ENCODE measurements around the gene PEX26.
A peak's percentile ranks its signal among the peaks of the same experiment; 100 is the strongest.
"Not testable (repeated sequence)": the region's sequence is repeated elsewhere in the genome, so short reads cannot be mapped to it uniquely, and the experiment has no call there.

The PEX26 gene

DNA sequence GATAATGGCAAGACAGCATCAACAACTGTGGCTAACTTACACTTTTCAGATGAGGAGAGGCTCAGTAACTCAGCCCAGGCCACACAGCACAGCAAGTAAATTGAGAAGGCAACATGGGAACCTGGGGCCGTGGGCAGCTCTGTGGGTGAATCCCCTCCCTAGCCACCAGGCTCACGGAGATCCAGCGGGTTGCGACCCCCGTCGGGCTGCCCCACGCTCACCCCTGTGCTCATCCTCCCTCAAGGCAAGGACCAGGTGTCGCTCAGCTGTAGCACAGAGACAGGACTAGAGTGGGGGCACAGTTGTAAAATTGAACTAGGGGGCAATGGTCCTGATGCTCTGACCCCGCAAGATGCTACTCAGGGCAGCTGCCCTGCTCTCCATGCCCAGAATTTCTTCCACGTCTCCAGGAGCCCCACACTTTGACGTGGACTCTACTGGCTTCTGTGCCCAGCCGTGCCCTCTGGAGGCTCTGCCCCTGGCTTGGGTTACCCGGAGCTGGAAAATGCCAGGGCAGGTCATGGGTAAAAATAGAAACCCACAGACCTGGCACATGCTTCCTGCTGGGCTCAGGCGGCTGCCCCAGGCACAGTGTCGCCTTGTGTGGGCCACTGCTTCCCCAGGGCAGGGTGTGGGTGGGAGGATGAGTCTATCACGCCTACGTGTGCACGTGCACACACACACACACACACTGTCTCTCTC is 41.8 kb downstream of the PEX26 start:
- no peak for DNase-seq (ENCODE audit: low spot score)

DNA sequence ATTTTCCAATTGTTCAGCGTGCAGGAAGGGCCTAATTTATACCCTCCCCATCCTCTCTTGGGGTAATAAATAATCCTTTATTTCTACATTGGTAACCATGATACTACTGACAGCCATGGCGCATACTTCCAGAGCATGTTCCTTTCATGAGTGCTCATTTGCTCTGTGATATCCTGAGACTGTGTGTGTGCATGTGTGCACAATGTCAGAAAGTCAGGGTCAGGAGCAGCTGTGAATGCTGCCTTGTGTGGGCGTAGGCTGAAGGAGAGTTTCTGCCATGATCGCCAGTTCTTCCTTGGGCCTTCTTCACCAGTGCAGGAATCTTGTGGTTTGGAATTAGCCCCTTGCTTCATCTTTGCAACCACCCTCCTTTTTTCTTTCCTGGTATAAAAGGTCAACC is 43.1 kb downstream of the PEX26 start:
- DNase-seq (ENCODE audit: low spot score), result no peak

DNA sequence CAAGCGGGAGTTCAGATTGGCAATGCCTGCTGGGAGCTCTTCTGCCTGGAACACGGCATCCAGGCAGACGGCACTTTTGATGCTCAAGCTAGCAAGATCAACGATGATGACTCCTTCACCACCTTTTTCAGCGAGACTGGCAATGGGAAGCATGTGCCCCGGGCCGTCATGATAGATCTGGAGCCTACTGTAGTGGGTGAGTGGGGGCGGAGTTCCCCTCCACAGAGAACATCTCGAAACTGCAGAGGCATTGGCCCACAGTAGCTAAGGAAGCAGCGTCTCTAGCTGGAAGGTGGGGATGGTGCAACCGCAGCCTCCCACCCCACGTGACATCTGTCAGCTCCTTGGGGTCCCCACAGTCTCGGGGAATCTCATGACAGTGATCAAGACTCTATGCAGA is 43.7 kb downstream of the PEX26 start:
- DNase-seq (ENCODE audit: low spot score), result no peak

DNA sequence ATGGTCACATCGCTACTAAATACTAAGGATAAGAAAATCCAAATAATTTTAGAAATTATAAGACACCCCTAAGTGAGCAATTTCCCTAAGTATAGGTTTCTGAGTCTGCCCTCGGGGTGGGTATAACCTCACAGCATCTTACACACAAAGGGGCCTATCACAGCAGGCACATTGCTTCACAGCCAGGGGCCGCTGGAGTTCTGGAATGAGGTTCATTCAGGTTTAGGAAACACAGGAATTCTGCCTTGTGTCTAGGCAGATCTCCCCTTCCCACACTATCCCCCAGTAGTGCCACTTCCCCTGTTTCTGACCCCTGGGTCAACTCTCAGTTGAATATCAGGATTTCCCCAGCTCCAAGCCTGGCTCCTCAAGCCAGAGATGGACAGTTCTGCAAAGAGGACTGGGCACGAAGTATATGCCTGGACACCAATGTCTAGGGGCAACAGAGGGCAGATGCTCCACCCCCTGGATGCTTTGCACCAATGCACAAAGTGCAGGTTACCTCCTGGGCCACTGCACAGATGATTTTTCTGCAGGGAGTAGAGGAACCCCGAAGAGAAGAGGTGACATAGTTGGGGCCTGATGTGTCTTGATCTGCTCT is 44.3 kb downstream of the PEX26 start:
- DNase-seq (ENCODE audit: low spot score), result peak; percentile 37

DNA sequence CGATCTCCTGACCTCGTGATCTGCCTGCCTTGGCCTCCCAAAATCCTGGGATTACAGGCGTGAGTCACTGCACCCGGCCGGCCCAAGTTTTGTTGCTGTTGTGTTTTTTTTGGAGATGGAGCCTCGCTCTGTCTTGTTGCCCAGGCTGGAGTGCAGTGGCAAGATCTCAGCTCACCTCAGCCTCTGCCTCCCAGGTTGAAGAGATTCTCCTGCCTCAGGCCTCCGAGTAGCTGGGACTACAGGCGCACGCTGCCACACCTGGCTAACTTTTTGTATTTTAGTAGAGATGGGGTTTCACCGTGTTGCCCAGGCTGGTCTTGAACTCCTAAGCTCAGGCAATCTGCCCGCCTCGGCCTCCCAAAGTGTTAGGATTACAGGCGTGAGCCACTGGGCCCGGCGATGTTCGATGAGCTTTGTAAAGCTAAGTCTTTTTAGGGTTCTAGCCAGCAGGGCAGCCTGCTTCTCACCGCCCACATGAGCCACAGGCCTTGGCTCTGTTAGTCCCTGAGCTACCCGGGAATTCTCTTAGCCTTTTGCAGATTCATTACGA is 45.8 kb downstream of the PEX26 start:
- not testable (repeated sequence) for DNase-seq (ENCODE audit: low spot score)

DNA sequence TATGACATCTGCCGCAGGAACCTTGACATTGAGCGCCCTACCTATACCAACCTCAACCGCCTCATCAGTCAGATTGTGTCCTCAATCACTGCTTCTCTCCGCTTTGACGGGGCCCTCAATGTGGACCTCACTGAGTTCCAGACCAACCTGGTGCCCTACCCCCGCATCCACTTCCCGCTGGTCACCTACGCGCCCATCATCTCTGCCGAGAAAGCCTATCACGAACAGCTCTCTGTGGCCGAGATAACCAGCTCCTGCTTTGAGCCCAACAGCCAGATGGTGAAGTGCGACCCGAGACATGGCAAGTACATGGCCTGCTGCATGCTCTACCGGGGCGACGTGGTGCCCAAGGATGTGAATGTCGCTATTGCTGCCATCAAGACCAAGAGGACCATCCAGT is 48.8 kb downstream of the PEX26 start:
- DNase-seq (ENCODE audit: low spot score), result no peak

DNA sequence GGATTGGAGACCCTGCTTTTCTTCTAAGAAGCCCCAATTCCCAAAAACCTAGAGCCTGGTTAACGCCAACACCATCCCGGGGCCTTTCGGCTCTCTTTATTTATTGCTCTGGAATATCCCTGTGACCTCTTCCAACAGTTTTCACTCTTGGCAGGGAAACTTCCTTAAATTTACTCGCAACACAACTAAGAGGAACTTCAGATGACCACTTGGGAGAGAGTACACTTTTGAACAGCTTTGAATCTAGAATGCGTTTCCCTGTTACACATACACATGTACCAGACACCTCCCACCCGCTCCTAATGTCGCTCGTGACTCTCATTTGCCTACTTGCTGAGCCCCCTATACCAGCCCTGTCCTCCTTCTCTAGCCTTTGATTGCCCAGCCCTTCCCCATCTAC is 52.2 kb downstream of the PEX26 start:
- DNase-seq (ENCODE audit: low spot score), result no peak

DNA sequence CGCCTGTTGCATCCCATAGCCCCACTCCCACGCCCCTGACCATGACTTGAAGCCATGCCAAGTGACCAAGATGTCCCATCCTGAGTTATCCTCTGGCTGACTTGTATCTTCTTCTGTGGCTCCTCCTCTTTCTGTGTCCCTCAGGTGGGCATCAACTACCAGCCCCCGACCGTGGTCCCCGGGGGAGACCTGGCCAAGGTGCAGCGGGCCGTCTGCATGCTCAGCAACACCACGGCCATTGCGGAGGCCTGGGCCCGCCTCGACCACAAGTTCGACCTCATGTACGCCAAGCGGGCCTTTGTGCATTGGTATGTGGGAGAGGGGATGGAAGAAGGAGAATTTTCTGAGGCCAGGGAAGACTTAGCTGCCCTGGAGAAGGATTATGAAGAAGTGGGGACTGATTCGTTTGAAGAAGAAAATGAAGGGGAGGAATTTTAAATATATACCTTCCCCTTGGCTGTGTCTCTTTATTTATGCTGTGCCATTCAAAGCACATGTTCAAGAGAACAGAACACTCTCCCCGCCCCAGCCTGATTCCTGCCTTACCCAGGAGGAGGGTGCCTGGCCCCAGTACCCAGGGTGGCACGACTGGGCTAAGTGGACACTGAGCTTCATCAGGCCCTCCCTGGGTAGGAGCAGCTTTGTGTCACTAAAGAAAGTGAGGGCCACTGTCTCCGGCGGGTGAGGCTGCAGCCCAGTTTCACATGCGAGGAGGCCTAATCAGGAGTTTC is 53.1 kb downstream of the PEX26 start:
- DNase-seq (ENCODE audit: low spot score), result no peak

DNA sequence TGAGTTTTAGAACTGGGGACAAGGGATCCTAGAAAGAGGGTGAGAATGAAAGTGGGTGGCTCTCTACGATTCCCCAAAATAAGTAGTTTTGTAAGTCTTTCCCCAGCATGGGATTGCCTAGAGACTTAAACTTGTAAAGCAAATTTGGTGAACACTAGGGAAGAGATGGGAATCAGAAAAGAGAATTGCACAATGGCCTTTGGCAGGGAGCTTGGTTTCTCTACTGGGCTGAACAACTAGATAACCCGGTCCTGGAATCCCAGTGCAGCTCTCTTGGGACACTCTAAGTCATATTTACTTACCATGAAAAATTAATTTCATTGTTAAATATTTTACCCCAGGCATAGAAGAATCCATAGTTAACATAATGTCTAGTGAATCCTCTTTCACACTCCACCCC is 55.7 kb downstream of the PEX26 start:
- DNase-seq (ENCODE audit: low spot score), result no peak

DNA sequence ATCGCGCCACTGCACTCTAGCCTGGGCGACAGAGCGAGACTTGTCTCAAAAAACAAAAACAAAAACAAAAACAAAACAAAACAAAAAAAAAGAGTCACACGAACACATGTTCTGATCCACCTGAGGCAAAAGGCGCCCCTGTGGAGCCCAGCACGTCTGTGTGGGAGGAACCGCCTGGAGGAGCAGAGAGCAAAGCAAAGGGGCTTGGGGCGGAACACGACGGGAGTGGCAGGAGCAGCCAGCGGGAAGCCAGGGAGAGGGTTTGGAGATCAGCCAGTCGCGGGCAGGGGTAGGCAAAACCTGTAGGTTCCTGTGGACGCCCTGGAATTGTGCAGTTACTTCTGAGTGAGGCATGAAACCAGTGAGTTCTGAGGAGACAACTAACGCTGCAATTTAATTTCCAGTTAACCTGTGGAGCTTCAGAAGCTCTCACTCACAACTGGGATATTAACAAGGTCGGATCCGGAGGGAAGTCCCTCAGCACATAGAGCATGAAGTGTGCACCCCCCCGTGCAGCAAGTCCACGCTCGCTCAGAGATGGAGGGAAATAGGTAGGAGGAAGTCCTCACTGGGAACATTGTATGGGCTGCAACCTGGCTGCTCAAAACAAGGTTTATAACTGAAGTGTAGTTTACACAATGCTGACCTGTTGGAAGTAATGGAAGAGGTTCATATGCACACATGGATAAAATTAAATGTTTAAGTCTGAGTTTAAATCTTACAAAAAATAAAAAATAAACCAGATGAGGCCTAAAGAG is 59.0 kb downstream of the PEX26 start:
- DNase-seq (ENCODE audit: low spot score), result peak; percentile 41

DNA sequence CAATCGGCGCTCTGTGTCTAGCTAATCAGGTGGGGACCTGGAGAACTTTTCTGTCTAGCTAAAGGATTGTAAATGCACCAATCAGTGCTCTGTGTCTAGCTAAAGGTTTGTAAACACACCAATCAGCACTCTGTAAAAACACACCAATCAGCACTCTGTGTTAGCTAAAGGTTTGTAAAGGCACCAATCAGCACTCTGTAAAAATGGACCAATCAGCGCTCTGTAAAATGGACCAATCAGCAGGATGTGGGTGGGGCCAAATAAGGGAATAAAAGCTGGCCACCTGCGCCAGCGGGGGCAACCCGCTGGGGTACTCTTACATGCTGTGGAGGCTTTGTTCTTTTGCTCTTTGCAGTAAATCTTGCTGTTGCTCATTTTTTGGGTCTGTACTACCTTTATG is 63.2 kb downstream of the PEX26 start:
- not testable (repeated sequence) for DNase-seq (ENCODE audit: low spot score)

DNA sequence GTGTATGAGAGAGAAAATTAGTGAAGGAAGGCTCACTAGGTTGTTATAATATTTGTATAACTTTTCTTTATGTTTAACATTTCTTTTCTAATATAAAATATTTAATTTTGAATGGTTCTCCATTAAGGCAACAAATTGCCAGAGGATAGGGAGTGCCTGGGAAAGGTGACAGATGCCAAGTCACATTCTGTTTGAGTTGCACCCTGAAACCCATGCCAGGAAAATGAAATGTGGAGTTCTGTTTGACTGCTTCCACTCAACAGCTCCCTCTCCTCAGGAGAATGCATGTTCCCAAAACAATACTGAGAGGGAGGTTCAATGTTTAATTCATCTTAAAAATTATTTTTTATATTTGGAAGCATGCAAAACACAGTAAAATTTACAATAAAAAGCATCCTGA is 66.3 kb downstream of the PEX26 start:
- no peak for DNase-seq (ENCODE audit: low spot score)

DNA sequence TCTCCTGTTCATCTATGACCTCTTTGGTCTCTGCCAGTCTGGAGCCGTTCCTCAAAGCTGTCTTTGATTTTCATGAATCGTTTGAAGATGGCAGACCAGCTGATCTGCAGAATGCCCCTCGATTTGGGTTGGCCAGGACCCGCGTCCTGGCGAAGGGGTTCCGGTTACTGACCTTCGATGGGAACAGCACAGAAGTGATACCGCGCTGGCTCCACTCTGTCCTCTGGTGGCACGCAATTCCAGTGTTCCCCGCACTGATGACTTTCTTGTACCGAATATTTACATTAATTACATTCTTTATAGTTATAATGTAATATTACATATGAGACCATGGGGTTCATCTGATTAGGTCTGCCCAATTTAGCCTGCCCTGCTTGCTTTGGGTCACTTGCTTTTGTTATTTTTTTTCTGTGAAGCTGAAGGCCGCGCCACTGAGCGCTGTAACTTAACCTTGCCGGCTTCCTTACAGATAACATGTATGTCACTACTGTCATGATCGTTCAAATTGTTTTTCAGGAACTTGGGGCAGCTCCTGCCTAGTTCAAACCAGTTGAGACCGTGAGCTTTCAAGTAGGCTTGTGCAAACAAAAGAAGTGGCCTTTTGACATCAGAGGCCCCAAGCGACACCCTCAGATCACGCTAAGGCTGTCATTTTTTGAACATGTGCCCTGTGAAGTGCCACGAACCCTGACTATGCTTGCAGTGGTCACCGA is 68.0 kb downstream of the PEX26 start:
- no peak for DNase-seq (ENCODE audit: low spot score)

DNA sequence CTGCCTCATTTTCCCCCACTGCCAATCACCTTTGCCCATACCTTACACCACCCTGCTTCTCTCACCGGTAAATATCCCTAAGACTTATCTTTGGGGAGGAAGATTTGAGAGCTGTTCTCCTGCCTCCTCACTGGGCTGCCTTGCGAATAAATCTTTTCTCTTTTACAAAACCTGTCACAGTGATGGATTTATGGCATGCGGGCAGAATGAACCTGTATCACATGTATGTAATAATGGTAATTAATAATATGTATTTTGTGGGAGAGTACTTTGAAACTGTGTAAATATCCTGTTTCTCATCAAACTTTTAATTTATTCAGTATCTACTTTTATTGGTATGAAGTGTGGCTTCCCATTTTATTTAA is 68.6 kb downstream of the PEX26 start:
- no peak for DNase-seq (ENCODE audit: low spot score)

DNA sequence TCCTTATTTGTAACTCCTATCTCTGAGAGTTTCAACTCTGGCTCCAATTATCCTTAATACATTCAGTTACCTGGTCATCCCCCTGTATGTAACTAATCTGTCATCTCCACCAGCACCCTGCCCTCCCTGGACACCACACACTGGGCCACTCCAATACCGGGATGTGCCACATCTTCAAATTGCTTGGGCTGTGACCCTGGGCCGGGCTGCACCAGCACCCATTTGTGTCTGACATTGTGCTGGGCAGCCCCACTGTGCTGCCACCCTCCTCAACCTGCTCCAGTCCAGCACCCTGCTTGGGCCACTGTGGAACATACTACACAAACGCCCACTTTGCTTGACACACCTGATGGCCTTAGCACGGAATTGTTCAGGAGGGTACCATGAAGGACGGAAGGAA is 70.0 kb downstream of the PEX26 start:
- DNase-seq (ENCODE audit: low spot score), result no peak

DNA sequence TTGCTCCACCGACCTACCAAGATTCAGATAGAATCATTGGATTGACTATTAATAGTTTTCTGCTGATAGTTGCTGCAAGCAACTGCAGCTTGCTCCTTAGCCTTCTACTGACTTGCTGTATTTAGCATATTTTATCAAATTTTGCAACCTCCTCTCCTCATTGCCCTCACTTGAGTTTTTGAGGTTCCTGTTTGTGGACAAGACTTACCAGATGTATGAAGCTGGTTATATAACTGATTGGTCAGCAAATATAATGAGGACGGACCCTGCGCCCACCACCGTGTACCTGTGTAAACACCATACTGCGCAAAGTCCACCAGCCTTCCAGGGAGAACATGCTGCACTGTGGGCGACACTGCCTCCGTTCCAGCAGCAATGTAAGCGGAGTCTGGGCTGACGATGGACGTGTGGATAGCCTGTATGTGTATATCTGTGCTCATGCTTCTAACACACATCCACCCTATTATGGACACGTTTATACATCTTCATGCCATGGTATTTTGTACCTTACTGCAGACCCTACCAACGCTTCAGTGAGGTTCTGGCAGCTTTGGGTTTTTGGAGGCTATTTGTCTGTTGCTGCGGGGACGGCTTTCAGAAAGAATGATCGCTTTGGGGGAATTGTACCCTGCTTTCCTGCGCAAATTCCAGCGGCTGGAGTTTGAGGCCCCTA is 70.6 kb downstream of the PEX26 start:
- DNase-seq (ENCODE audit: low spot score), result no peak

DNA sequence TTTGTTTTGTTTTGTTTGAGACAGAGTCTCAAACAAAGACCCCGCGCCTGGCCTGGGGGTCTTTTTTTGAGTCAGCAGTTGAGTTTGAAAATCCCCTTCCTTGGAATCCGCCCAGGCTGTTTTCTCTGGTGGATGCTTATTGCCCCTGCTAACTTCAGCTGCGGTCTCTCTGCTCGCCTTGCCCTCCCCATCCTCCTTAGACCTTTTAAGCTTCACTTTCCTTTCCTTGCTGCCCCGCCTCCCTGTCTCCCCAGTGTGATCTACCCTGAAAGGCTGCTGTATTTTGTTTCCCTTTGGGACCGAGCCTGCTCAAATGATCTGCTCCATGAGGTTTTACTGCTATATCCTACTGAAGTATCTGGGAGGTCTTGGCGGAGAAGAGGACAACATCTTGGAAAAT is 74.7 kb downstream of the PEX26 start:
- DNase-seq (ENCODE audit: low spot score), result no peak

DNA sequence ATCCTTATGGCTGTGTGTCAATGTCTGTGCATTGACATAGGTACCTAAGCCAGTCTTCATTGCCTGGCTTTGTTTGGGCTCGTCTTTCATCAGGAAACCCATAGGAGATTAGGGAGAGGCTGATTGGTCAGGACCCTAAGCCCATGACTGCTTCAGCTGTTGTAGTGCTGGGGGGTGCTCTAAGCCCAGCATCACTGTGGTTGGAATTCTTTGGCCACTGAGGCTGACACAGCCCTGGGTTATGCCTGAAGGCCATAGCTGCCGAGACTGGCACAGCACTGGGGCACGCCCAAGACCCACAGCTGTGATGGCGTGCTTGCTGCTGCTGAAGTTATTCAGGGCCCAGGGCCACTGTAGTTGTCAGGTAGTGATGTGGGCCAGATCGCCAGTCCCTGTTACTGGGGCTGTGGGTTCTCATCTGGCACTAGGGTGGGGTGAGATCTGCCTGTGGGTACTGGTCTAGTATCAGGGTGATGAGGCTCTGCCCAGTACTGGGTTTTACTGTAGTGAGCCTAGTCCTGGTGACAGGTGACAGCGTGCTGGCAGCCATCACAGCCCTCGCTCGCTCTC is 77.1 kb downstream of the PEX26 start:
- DNase-seq (ENCODE audit: low spot score), result no peak
